Femur (tissue), 1 donor: Measurements from ENCODE around the gene DSCAML1.

Source experiments
- DNase-seq: peaks from one replicate; pipeline ENCODE4 v3.0.0-alpha.2; 2017

The DSCAML1 gene

DNA sequence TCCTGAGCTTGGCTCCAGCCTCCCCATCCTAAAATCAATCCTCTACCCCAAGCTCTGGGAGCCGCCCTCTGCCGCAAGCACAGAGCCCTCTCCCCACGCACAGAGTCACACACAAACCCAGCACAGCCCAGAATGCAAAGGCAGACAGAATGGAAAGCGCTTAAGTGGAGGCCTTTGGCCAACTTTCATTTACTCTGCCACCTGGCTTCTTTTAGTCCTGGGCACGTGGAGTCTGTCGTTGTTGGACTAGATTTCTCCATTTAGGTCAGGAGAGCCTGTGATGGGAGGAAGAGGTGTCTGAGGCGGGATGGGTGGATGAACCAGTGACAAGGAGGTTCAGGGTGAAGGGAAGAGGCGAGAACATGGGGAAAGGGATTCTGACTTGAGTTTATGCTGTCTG is 191.7 kb downstream of the DSCAML1 start:
- no peak for DNase-seq

DNA sequence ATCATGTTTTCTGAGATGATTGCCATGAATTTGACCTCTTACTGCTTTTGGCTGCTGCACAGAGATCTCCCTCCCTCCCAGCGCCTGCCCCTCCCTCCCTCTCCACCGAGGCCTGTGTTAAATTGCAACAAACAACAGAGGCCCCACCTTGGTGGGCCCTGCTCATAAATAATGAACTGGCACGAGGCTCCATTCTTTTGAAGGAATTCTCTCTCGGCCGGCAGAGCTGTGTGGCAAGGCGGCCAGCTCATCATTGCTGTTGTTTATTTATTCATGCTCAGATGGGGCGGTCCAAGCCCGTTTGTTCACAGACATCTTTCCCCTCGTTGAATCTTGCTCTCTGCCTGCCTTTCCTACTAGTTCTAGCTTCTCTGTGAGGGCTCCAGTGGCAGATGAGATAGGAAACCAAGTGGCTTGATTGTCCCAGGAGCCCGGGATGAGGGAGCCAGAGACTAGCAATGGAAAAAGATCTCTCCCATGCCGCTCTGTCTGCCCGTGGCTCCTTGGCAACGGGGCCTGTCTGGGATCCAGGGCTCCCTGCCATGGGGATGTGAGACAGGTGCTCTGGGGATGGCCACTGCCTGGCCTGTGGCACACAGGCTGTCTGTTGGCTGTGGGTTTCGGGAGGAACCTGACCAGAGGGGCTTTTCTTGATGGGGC is 192.6 kb downstream of the DSCAML1 start:
- peak; percentile 26 for DNase-seq

DNA sequence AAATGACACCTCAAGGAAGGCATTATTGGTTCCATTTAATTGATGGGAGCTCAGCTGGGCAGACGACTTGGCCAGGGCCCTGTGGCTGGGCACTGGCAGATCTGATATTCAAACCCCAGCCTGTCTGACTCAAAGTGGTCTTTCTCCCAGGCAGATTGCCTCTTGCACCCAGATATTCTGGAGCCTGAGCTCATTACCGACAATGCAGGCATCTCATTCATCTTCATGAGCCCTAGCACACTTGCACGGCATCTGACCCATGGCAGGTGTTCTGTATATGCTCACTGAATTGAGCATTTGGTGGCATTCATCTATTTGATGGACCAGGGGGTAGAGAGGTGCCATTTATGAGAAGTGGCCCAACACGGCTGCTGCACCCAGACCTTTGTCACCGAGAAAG is 193.1 kb downstream of the DSCAML1 start:
- DNase-seq: no peak

DNA sequence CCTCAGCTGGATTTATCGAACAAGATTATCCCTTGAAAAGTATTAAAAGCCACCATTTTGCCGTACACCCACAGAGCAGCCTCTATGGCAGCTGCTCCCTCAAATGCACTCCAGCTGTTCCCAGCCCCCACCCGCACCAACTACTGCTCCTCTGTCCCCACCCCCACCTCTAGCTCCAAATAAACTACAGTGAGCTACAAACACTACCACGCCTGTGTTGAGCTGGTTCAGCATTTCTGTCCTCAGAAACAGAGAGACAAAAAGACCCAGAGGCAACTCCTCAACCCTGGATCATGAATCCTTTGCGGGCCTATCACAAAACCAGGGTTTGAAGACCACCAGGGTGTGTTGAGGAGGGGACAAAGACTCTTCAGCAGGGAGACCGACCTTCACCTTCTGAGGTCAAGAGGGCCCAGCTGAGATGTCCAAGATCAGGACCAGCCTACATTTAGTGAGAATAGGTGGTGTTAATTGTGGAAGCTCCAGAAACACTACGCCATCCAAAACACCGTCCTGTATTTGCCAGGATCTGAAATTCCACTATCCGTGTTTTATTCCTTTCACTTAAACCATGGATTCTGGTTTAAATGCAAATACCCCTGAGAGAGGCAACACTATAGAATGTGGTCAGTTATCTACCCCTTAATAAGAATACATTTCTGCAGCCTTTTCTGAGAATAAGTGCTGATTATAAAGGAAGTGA is 195.9 kb downstream of the DSCAML1 start:
- no peak for DNase-seq

DNA sequence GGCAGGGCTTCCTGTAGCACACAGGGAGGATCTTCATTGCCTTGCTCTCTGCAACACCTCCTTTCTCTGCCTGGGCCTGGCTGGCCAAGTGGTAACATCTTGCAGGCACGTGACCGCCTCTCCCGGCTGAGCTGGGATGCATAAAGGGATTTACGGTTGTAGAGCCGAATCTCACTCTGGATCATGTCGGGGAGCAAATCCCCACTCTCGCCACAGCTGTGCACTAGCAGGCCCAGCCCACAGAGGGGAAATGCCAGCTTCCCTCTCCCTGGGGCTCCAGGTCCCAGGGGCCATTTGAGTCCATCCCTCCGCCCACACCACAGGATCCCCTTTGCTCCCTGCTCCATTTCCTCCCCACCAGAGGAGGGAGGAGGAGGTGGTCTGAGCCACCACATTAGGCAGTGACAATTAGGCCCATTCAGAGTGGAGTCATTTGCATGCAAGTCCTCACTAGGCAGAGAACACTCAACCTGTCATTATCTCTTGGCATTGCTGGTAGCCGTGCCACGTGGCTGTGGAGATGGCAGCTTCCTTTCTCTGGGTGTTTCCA is 196.7 kb downstream of the DSCAML1 start:
- DNase-seq: peak; percentile 23

DNA sequence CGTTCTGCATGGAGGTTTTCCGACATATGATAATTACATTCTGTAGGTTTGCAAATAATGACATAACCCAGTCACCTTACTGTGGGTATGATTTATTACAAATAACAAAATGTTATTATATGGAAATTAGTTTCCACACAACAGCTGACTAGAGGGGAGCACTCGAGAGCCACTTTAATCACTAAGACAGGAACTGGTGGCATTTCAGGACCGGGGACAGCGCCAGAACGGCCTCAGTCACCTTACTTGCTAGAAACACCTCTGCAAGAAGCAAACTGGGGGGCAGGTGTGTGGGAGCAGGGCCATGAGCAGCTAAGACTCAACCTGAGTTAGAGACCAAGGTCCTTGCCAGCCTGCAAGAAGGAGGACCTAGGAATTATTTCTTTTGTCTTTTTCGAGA is 199.9 kb downstream of the DSCAML1 start:
- peak; percentile 54 for DNase-seq

DNA sequence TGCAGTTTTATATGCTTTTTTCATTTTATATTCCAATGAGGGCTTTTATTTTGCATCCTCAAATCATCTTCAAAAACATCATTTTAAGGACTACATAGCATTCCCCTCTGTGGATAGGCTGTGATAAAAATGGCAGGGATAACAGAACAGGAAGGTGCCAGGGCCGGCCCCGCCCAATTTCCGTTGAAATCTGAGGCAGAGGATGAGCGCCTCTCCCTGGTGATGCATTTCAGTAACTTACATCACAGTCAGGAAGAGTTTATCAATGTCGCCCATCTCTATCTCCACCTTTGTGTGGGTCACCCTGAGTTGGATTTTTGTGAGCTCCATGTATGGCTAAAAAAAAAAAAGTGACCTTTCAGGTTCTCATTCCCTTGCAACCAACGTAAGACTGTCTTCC is 201.6 kb downstream of the DSCAML1 start:
- DNase-seq: no peak

DNA sequence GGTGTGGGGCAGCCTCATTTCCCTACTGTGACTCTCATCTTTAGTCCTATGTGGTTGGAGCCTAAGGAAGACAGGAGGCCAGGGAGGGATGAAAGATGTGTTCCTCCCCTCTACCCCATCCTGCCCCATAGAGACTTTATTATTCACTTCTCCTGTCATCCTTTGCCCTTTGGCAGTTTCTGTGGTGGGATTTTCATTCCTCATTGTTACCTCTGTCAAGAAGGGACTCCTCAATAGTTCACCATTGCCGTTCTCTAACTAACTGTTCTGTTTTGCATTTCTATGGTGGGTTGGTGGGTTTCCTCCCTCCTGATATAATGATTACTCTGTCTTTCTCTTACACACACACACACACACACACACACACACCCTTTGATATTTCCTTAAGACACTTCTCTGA is 202.3 kb downstream of the DSCAML1 start:
- no peak for DNase-seq

DNA sequence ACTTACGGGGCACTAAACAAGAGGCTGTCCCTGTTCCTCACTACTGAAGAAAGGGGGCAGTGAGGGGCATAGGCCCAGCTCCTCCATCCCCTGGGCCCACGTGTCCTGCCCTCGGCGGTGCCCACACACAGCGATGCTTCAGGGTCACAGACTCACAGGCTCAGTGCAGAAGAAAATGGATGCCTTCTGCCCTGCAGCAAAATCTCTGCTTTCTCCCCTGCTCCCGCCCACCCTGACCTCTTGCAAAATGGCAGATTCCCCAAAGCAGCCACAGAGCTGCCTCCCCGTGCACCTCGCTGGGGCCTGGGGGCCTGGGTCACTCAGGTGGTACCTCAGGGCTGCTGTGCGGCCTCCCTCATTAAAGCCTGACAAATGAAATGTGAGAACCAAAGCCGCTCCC is 204.0 kb downstream of the DSCAML1 start:
- no peak for DNase-seq

DNA sequence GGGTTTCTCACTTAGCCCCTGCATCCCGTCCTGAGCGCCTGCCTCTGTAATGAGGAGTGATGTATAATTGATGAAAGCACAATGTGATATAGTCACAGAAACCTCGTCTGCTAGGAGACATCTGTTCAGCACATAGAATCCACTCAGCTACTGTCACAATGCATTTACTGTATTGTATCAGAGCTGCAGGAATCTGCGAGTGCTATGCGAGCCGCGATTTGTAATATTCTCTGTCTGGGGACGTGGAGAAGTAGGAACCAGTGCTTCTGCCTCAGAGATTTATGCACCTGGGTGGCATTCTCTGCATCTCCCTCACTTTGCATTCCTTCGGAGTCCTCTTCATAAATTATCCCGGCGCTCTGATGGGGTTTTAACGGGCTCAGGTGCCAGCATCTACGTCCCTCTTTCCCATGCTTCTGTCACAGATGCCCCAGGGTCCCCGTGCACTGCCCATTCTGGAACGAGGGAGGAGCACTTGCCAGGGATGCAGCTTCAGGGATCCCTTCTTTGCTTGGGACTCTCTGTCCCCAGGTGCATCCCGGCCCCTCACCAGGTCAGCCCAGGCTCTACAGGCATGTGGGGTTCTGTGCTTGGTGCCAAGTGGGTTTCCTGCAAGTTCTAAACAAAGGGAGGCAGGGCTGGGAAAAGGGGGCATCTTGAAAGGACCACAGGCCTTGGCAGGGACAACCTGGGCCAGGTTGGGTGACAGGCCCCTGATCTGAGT is 205.5 kb downstream of the DSCAML1 start:
- DNase-seq: no peak

DNA sequence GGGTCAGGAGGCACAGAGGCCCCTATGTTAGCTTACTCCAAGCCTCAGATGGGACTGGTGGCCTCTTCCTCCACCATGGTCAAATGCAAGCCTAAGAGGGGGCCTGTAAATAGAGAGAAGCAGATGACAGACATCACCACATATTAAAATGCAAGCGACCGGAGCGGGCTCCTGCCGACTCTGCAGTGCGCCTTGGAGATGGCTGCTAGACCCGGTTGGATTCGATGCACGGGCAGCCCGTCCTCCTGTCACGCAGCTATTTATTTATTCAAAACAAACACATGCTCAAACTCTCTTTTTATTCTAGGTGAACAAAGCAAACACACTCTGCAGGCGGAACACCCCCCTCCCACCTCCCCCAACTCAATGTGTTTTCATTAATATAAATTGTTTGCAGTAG is 208.0 kb downstream of the DSCAML1 start:
- no peak for DNase-seq

DNA sequence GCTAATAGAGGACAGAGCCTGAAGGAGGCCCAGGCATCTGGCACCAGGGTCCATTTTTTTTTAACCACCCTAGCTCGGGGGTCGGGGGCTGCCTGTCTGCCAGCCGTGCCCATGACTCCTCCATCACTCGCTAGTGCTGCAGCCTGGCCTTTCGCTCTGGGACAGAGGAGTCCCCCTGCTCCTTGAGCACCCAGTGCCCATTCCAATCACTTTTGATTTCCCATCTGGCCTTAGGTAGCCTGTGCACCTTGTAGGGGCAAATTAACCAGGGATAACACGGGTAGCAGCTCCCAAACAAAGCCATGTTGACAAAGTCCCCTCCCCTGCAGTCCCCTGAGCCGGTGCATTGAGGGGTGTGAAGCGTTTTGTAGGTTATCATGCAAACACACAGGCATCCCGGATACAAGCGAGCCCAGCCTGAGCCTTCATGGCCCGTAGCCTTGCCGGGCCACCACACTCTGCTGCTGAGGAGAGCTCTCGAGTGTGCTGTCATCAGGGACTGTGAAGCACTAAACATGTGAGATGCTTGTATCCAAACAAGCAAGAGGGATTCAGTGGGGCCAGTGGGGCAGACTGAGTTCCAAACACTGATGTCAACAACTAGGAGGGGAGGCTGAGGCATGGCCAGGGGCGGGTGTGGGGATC is 208.7 kb downstream of the DSCAML1 start:
- DNase-seq: no peak

DNA sequence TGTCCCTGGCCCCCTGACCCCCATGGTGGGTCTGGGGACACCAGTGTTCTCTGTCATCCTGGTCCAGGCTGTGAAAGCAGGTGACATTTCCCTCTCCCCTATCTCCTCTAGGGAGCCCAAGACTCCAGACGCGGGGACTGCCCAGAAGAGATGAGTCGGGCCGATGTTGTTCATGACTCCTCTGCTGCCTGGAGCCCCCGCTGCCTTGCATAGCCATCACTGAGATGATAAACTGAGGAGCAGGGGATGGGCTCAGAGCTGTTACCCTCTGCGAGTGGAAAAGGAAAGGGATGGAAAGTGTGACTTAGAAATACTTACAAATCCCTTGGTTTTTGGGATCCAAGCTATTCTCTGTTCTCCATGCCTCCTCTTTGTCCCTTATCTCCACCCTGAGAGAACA is 209.6 kb downstream of the DSCAML1 start:
- DNase-seq: no peak

DNA sequence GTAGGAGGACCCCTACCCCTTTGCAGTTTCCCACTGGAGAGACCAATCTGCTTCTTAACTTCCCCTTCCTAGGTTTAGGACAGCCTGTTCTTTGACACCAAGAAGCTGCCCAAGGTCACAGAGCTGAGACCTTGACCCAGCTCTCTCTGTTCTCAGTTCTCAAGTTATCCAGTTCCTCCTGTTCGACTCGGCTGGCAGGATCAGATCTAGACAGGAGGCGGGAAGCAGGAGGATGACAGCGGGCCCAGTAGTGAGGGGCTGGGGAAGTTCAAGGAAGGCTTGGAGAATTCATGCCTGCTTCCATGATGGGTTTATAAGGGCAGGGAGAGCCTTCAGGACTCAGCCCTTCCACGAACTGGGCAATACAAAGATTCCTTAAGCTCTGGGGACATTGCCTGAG is 210.6 kb downstream of the DSCAML1 start:
- DNase-seq: no peak

DNA sequence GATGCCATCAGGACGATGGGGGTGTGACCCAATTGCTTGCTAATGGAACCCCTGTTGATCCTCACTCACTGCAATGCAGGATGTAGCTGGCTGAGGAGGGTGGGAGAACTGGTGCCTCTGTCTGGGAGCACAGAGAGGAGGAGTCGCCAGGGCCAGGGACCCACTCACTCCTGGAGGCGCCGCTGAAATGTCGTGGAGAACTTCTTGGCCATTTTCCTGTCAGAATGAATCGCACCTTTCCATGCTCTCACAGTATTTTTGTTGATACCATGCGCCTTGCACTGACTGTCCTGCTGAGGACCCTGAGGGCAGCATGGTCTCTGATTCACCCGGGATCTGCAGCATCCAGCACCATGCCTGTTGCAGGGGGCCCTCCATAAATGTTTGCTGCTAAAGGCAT is 211.4 kb downstream of the DSCAML1 start:
- DNase-seq: no peak

DNA sequence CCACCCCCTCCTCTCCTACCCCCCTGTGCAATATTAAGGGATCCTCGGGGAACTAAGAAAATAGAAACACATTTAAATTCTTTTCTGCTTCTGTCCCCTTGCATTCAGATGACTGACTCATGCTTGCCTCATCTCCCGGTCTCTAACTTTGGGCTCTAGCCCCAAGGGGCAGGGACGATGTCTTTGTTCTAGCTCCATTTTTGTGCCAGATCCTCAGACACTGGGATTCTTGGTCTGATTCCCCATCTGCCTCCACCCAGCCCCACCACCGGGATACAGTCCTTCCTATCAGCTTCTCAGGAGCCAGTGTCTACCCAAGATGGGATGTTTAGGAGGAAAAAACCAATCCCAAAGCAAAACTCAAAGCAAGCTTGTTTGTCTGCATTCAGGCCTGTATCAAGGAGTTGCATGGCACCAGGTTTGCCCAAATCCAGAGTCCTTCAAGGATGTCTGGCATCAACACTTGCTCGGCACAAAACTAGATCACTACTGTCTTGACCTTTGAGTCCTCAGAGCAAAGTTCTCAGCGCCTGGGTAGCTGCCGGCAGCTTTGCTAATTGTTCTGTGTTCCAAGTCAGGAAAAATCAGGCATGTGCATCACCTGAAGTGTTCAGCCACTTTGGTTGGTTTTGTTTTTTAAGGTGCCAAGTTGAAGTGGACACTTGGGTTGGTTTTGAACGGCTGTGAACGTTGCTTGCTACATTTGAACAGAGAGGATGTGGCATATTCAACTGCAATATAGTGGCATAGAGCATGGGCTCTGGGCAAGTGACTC is 212.8 kb downstream of the DSCAML1 start:
- DNase-seq: no peak

DNA sequence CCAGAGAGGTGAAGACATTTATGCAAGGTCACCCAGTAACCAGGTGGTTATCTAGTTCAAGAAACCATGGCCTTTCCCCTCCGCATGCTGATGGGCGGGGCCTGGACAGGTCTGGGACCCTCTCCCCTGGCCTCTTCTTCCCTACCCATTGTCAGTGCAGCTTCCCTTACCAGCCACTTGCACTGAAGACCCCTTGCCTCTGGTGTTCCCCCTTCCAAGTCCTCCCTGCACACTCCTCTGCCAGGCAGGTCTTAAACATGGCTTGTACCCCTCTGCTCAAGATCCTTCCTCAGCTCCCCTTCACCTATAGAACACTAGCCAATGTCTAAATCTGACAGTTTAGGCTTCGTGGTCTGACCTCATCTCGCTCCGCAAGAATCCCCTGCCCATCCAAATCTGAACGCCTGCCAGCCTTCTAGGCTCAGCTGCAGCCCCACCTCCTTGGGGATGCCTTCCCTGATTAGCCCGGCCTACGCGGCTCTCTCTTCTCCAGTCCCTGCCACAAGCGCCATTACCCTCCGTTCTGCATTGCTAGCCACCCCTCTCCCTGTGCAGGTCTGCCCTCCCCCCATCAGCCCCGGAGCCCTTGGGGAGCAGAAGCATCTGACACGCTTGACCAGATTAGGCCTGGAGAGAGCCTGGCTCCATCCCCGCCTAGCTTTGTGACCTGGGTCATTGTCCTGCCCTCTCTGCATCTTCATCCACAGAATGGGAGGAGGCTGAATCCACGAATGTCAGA is 213.8 kb downstream of the DSCAML1 start:
- no peak for DNase-seq

DNA sequence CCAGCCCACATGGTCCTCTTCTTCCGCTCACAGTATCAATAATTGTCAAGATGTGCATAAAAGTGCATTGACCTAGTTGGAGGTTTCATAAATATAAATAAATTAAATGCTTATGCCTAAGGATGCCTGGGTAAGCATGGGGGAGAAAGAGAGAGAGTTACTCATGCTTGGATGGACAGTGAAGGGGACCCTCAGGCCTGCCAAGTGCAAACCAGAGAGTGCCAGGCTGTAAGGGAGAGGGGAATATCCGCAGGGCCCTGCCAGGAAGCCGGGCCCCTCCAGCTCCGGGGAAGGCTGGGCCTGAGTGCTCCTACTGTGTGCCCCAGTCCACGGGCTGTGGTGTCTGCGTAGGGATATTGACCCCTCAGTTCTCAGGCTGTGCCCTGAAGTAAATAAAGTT is 214.6 kb downstream of the DSCAML1 start:
- no peak for DNase-seq

DNA sequence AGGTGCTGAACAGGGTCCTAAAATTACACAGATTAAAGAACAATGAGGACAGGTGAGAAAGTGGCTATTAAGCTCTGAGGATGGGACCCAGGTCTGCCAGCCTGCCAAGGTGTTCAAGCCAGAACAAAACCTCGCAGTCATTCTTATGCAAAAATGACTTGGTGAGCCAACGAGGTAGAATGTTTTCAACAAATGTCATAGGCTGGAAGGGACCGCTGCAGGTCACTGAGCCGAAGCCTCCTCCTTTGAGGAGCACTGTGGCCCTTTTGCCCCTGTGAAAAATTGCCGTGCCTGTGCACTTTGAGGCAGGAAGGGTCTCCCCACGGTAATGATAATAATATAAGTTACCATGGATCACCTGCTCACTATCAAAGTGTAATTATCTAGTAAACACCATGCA is 216.2 kb downstream of the DSCAML1 start:
- no peak for DNase-seq

DNA sequence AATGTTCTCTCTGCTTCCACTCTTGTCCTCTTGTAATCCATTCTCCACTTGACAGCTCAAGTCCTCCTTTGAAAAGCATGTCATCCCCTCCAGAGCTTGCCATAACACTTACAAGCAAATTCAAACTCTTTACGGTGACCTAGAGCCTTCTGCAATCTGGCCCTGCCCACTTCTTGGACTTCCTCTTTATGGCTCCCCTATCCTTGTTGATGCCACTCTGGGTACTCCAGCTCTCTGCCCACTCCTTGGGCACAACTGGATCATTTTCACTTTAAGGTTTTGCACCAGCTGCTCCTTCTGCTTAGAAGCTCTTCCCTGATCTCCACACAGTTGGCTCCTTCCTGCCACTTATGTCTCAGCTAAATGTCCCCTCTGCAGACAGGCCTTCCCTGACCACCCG is 217.9 kb downstream of the DSCAML1 start:
- no peak for DNase-seq

DNA sequence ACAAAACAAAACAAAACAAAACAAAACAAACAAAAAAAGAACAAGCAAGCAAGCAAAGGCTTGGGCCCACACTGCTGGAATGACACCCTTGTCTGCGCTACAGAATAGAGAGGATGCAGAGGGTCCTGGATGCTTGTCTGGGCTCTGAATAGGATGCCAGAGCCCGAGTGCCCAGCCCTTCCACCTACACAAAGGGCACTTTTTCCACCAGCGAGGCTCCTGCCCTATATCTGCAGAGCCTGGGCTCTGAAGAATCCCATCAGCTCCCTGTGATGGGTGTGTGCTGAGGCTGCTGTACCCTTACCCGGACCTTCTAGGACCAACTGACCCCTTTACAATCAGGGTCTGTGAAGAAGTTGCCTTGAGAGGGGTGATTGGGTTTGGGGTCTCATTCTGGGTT is 221.2 kb downstream of the DSCAML1 start:
- no peak for DNase-seq

DNA sequence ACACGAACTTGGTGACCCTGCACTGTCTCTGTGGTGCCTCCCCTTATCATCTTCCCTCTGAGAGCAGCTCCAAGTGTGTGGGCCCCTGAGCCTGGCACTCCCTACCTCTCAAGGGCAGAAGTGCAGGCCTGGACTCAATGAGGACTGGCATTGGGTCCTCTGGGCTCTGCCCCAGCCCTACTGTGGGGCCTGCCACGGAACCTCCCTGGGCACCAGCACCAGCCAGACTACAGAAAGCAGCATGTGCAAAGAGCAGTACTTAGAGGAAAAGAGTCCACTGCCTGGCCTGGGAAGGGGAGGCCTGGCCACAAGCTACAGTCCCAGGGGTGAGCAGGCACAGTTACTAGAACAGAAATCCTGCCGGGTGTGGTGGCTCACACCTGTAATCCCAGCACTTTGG is 222.5 kb downstream of the DSCAML1 start:
- no peak for DNase-seq
